K562 (cell line): Measurements from ENCODE around the gene MUC22. TPM values are rescaled to one million over a fixed set of nuclear protein-coding genes. Genes with fewer than 3 reads are reported as not detected.

Source experiments
- CBX5 ChIP-seq: IDR thresholded peaks from 2 replicates; pipeline ENCODE4 v1.6.1; 2014; ENCODE audit warnings: low read depth, borderline replicate concordance
- CCNT2 ChIP-seq: IDR thresholded peaks from 2 replicates; pipeline ENCODE4 v1.6.1; 2011; ENCODE audit warnings: borderline replicate concordance, low read depth, mild to moderate bottlenecking, moderate library complexity, mixed read lengths, low read length; ENCODE audit not compliant: insufficient read length; ENCODE audit errors: extremely low read depth
- DPF2 ChIP-seq: fragments of 450-650 bp; IDR thresholded peaks from 2 replicates; pipeline ENCODE4 v1.6.1; 2016
- GATAD2B ChIP-seq: fragments of 450-650 bp; IDR thresholded peaks from 2 replicates; pipeline ENCODE4 v1.6.1; 2017; ENCODE audit warnings: mild to moderate bottlenecking, borderline replicate concordance
- HDAC8 ChIP-seq: fragments of 450-650 bp; IDR thresholded peaks from 2 replicates; pipeline ENCODE4 v1.6.1; 2016; ENCODE audit warnings: mild to moderate bottlenecking, missing genetic modification characterization, moderate library complexity, missing compliant biosample characterization
- IFI16 ChIP-seq: fragments of 250-450 bp; sonication (Bioruptor Pico); IDR thresholded peaks from 2 replicates; pipeline ENCODE4 v2.1.2; 2022; ENCODE audit warnings: mild to moderate bottlenecking, inconsistent platforms
- KDM1A ChIP-seq, 2 experiments: fragments of 450-650 bp; IDR thresholded peaks; 2 replicates each; pipeline ENCODE4 v1.6.1; 2016; ENCODE audit warnings: mild to moderate bottlenecking in 2 of 2
- LCOR ChIP-seq: sonication (generic); formaldehyde crosslinking; IDR thresholded peaks from 2 replicates; pipeline ENCODE4 v1.8.0; 2022; ENCODE audit warnings: mild to moderate bottlenecking, missing genetic modification reagents
- POLR2AphosphoS2 ChIP-seq: IDR thresholded peaks from 2 replicates; pipeline ENCODE4 v1.6.1; 2012; ENCODE audit warnings: low read length, improper control_type of control experiment
- SMARCA5 ChIP-seq: fragments of 450-650 bp; IDR thresholded peaks from 2 replicates; pipeline ENCODE4 v1.6.1; 2016
- ZNF282 ChIP-seq: sonication (generic); formaldehyde crosslinking; IDR thresholded peaks from 2 replicates; pipeline ENCODE4 v1.8.1; 2023; ENCODE audit warnings: missing genetic modification reagents
- ZNF41 ChIP-seq: fragments of 250-450 bp; sonication (Bioruptor Pico); conservative IDR thresholded peaks from 2 replicates; pipeline ENCODE4 v1.4.0; 2020; ENCODE audit warnings: mild to moderate bottlenecking
- ZNF583 ChIP-seq: fragments of 250-450 bp; sonication (Bioruptor Pico); IDR thresholded peaks from 2 replicates; pipeline ENCODE4 v1.4.0; 2020
- ZNF696 ChIP-seq: fragments of 250-450 bp; sonication (Bioruptor Pico); conservative IDR thresholded peaks from 2 replicates; pipeline ENCODE4 v1.4.0; 2020; ENCODE audit warnings: mild to moderate bottlenecking, moderate library complexity
- polyA plus RNA-seq, 8 experiments: library from polyadenylated mRNA; depleted of rRNA in 4 of 8; stranded (reverse) in 5 of 8; unstranded in 3 of 8; fragments of >200 nt; fragmentation: Nextera tagmentation in 2 of 8; fragmentation: Illumina TruSeq in 1 of 8; extraction: Ambion mirVana in 2 of 8; extraction: Trizol in 1 of 8; gene quantifications; 2 replicates each; pipeline versions ENCODE4 v1.2.1 to v1.2.3, GENCODE V29; 2011 to 2014; ENCODE audit warnings: inconsistent platforms in 1 of 8, missing spikeins in 1 of 8
- total RNA-seq, 7 experiments: library from RNA; depleted of rRNA in 6 of 7; stranded (reverse); fragments of >200 nt in 6 of 7; fragmentation: Illumina TruSeq in 2 of 7; extraction: Trizol in 2 of 7; gene quantifications; 2 replicates each; pipeline versions ENCODE4 v1.2.1 to v1.2.3, GENCODE V29; 2011 to 2021; ENCODE audit warnings: low replicate concordance in 1 of 7
- TF ChIP-seq, protein P1 (sequence below): IDR thresholded peaks from 2 replicates; pipeline ENCODE4 v1.6.1; 2011; ENCODE audit not compliant: insufficient read length; ENCODE audit errors: extremely low read depth
- TF ChIP-seq, protein P2 (sequence below), 2 experiments: IDR thresholded peaks; 2 replicates each; pipeline ENCODE4 v1.6.1; 2012; ENCODE audit warnings: improper control_type of control experiment in 2 of 2, low read depth in 2 of 2, low read length in 2 of 2, borderline replicate concordance in 1 of 2
- TF ChIP-seq, protein P3 (sequence below), 2 experiments: fragments of 450-650 bp; formaldehyde crosslinking in 1 of 2; IDR thresholded peaks; 2 replicates each; pipeline versions ENCODE4 v1.4.0 to v1.6.1; 2014 to 2020; ENCODE audit warnings: mild to moderate bottlenecking in 2 of 2, borderline replicate concordance in 1 of 2, low read depth in 1 of 2

The MUC22 gene
- total and polyA plus RNA-seq, 9 of the 15 experiments (the other 6 are each of a cell fraction or from before 2014, with no cell fraction given): 0.01 to 0.03 TPM; not detected in 7

DNA sequence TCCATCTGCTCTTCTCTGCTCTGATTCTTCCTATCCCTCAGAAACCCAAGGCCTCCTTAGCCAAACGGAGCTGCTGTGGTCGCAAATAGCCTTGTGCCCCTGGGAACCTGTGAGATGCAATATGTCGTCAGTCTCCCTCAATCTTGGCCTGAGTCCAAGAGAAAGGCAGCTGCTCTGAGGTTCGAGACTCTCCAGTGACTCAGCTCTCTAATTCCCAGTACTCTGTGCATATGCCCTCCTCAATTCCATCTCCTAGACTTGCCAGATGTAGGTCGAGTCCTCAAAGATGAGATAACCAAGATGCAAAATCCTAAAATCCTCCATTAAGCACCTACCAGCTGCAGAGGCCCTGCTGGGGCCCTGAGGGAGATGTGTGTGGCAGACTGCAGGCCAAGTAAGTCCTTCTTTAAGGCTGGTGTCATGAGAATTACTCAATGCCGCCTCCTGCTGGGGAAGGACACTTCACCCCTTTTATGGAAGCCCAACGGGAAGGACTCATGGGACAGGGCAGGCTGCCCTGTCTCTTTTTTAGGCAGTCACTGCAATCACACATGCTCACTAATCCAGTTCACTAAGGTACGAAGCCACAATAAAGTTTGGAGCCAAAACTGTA, 73.6 kb downstream of the MUC22 start (continued):
- TF ChIP-seq IFI16 (CRISPR knock-in tag) (no peak), CBX5 (no peak), DPF2 (peak; percentile 80), GATAD2B (no peak), HDAC8 (tag) (no peak), ZNF696 (CRISPR knock-in tag) (no peak), KDM1A (IDR thresholded peaks at IDR 0.05) (peak; percentile 30 to 36; a peak in 3 of 4 replicates), SMARCA5 (no peak), POLR2AphosphoS2 (no peak), ZNF41 (CRISPR knock-in tag) (no peak), ZNF282 (CRISPR knock-in tag) (no peak), CCNT2 (no peak), LCOR (CRISPR knock-in tag) (no peak), ZNF583 (CRISPR knock-in tag) (no peak)
- TF ChIP-seq, protein P1, sequence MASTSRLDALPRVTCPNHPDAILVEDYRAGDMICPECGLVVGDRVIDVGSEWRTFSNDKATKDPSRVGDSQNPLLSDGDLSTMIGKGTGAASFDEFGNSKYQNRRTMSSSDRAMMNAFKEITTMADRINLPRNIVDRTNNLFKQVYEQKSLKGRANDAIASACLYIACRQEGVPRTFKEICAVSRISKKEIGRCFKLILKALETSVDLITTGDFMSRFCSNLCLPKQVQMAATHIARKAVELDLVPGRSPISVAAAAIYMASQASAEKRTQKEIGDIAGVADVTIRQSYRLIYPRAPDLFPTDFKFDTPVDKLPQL: no peak
- TF ChIP-seq, protein P2, sequence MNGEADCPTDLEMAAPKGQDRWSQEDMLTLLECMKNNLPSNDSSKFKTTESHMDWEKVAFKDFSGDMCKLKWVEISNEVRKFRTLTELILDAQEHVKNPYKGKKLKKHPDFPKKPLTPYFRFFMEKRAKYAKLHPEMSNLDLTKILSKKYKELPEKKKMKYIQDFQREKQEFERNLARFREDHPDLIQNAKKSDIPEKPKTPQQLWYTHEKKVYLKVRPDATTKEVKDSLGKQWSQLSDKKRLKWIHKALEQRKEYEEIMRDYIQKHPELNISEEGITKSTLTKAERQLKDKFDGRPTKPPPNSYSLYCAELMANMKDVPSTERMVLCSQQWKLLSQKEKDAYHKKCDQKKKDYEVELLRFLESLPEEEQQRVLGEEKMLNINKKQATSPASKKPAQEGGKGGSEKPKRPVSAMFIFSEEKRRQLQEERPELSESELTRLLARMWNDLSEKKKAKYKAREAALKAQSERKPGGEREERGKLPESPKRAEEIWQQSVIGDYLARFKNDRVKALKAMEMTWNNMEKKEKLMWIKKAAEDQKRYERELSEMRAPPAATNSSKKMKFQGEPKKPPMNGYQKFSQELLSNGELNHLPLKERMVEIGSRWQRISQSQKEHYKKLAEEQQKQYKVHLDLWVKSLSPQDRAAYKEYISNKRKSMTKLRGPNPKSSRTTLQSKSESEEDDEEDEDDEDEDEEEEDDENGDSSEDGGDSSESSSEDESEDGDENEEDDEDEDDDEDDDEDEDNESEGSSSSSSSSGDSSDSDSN (IDR thresholded peaks at IDR 0.05; ENCODE audit: borderline replicate concordance in 1 of 2, low read depth in 2 of 2, low read length in 2 of 2): no peak
- TF ChIP-seq, protein P3, sequence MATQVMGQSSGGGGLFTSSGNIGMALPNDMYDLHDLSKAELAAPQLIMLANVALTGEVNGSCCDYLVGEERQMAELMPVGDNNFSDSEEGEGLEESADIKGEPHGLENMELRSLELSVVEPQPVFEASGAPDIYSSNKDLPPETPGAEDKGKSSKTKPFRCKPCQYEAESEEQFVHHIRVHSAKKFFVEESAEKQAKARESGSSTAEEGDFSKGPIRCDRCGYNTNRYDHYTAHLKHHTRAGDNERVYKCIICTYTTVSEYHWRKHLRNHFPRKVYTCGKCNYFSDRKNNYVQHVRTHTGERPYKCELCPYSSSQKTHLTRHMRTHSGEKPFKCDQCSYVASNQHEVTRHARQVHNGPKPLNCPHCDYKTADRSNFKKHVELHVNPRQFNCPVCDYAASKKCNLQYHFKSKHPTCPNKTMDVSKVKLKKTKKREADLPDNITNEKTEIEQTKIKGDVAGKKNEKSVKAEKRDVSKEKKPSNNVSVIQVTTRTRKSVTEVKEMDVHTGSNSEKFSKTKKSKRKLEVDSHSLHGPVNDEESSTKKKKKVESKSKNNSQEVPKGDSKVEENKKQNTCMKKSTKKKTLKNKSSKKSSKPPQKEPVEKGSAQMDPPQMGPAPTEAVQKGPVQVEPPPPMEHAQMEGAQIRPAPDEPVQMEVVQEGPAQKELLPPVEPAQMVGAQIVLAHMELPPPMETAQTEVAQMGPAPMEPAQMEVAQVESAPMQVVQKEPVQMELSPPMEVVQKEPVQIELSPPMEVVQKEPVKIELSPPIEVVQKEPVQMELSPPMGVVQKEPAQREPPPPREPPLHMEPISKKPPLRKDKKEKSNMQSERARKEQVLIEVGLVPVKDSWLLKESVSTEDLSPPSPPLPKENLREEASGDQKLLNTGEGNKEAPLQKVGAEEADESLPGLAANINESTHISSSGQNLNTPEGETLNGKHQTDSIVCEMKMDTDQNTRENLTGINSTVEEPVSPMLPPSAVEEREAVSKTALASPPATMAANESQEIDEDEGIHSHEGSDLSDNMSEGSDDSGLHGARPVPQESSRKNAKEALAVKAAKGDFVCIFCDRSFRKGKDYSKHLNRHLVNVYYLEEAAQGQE (IDR thresholded peaks at IDR 0.05; ENCODE audit: borderline replicate concordance): peak; percentile 51; the same call in 1 of the 2 replicates
- TF ChIP-seq, protein P3 (CRISPR knock-in tag; IDR thresholded peaks at IDR 0.05; ENCODE audit: low read depth): no peak
